OCI-LY1 (cell line): Measurements from ENCODE around the gene APBA1.

Experiments
- EZH2 ChIP-seq: fragments of 200-600 bp; sonication (generic), shearing (Covaris generic); IDR thresholded peaks from 2 replicates; pipeline ENCODE4 v1.8.0; 2017; ENCODE audit warnings: borderline replicate concordance, mixed run types, mild to moderate bottlenecking, antibody characterized with exemption, low read length, moderate library complexity, mixed read lengths
- TF ChIP-seq, protein P1 (sequence below): fragments of 200-600 bp; sonication (generic), shearing (Covaris generic); IDR thresholded peaks from 2 replicates; pipeline ENCODE4 v1.5.1; 2017; ENCODE audit warnings: mild to moderate bottlenecking, antibody characterized with exemption, low read length, moderate library complexity, mixed read lengths

DNA sequence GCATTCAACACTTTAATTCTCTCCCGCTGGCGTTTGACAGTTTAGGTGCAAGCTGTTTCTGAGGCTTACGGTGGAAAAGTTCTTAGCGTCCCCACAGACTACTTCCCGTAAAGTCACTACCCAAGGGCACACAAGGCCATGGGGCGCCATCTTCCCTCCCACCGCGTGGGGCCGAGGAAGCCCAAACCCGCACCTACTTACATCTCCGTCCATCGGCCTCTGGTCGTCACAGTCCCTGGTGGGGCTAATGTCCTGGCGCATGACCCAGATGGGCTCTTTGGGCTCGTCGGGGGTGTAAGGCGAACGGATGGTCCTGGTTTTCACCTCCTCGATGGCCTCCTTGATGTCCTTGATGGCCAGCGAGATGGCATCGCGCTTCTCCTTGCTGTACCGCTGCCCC, 156.4 kb downstream of the APBA1 start:
- TF ChIP-seq, protein P1, sequence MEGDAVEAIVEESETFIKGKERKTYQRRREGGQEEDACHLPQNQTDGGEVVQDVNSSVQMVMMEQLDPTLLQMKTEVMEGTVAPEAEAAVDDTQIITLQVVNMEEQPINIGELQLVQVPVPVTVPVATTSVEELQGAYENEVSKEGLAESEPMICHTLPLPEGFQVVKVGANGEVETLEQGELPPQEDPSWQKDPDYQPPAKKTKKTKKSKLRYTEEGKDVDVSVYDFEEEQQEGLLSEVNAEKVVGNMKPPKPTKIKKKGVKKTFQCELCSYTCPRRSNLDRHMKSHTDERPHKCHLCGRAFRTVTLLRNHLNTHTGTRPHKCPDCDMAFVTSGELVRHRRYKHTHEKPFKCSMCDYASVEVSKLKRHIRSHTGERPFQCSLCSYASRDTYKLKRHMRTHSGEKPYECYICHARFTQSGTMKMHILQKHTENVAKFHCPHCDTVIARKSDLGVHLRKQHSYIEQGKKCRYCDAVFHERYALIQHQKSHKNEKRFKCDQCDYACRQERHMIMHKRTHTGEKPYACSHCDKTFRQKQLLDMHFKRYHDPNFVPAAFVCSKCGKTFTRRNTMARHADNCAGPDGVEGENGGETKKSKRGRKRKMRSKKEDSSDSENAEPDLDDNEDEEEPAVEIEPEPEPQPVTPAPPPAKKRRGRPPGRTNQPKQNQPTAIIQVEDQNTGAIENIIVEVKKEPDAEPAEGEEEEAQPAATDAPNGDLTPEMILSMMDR, result no peak
- no peak for TF ChIP-seq EZH2
